ENCODE results near the gene ARHGAP27.
"Not testable (repeated sequence)": the region's sequence is repeated elsewhere in the genome, so short reads cannot be mapped to it uniquely, and the experiment has no call there.

ARHGAP27 gene

DNA sequence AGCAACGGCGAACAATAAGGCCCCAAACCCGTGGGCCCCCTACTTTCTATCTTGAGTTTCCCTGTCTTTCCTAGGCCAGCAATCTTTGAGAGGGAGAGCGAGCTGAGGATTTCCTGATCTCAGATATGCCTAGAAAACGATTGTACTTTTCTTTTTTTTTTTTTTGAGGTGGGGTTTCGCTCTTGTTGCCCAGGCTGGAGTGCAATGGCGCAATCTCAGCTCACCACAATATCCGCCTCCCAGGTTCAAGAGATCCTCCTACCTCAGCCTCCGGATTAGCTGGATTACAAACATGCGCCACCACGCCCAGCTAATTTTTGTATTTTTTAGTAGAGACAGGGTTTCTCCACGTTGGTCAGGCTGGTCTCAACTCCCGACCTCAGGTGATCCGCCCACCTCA, 15.0 kb upstream of the ARHGAP27 start:
- in situ Hi-C loops (cut with HindIII; ENCODE audit: low sequenced_read_pairs), result not testable (repeated sequence)

DNA sequence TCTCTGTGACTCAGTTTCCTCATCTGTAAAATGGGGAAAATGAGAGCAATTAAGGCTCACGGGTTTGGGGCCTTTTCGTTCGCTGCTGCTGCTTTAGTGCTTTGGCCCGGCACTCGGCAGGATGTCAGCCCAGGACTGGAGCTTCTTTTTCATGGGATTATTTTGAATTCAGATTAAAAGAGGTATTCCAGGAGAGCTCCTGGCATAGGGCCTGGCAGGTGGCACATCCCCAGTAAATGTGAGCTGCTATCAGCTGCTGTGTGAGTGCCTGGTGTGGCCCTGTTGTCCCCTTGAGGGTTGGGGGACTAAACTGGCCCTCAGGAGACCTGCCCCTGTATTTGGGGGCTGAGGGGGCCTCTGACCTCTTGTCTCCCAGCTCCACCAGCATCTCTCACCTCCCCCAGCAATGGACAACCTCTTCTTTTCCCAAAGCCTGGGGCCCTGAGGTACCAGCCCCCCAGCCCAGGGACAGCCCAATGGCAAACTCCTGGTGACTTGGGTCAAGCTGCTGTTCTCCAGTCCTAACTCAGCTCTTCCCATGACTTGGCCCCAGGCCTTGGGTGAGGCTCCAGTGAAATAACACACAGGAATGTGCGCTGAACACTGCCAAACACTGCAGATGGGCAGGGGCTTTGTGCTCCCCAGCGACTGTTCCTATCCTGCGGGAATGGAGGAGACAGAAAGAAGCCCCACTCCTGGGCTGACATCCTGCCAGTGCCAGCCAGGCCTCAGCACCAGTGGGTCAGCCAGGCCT, 14.4 kb upstream of the ARHGAP27 start:
- in situ Hi-C loops (cut with HindIII; ENCODE audit: low sequenced_read_pairs), result not testable (repeated sequence)

DNA sequence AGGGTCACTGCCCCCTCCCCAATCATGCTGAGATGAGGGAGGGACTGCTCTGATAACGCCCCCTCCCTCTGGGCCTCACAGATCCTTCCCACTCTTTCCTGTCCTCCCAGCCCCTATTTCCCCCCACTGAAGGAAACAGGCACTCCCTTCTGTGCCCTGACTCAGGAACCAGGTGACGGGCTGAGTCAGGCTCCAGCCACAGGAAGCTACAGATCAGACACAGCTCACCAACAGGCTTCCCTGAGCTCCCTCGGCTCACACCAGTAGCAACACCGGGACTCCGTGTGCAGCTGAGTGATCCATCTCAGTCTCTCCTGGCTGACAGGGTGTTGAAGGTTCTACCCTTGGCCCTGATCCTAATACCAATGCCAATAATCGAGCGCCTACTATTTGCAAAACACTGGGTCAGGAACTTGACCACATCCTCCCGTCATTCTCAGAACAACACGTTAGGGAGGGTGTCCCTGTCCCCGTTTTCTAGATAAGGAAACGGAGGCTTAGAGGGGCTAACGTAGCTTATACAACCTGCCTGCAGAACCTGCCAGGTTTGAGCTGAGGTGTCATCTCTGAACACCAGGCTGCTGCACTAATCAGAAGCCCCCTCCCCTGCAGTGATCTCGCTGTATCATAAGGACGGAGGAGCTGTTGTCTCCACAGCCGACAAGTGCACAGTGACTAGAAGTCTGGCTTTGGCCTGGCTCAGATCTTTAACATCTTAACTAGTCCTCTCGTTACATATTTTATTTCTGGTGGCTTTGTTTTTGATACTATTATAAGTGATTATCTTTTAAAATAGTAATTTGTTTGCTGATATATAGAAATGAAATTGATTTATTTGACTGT, 13.5 kb upstream of the ARHGAP27 start:
- in situ Hi-C loops (cut with HindIII; ENCODE audit: low sequenced_read_pairs), result not testable (repeated sequence)

DNA sequence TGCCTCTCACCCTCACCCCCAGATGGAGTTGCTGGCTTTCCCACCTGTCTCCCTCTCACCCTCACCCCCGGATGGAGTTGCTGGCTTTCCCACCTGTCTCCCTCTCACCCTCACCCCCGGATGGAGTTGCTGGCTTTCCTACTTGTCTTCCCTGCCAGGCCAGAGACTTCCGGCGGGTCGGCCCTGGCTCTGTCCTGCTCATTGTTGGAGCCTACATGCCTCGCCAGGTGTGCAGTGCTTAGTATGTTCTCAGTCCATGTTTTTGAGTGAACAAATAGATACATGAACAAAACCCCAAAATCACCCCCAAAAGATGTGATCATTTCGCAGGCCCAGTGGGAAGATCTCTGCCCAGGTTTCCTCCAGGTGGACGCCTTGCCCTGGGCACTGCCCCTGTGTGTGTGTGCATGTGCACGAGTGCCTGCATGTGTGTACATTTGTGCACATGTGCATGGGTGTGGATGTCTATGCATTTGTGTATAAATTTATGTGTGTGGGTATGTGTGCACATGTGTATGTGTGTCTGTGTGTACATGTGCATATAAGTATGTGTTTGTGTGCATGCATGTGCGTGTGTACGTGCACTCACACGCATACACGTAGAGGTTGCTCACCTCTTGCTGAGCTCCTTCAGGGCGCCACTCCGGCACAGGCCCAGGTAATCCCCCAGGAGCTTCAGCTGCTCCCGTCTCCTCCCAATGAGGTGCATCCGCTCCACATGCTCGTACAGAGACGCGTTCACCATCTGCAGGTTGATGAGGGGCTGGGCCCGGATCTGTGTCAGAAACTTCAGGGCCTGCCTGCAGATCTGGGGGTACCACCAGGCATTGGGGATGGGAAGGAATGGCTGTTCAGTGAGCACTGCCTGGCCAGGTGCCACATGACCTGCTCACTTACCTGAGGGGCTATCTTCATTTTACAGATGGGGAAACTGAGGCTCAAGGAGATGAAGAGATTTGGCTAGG, 12.5 kb upstream of the ARHGAP27 start:
- in situ Hi-C loops (cut with HindIII; ENCODE audit: low sequenced_read_pairs), result not testable (repeated sequence)

DNA sequence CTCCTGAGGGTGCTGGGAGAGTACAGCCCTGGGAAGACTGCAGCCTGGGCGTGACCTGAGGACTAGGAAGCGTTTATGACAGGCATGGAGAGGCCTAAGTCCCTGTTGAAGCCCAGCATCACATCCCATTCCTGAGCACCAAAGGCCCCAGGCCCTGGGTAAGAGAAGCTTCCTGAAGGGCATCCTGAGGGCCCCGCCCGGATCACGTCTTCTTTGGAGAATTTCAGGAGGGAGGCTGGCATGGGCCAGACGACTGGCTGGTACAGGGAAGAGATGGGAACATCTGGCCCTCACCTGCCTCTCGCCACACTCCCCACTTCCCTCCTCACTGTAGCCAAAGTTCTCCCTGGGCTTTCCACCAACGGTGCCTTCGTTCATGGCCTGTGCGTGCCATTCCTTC, 11.6 kb upstream of the ARHGAP27 start:
- in situ Hi-C loops (cut with HindIII; ENCODE audit: low sequenced_read_pairs), result not testable (repeated sequence)

DNA sequence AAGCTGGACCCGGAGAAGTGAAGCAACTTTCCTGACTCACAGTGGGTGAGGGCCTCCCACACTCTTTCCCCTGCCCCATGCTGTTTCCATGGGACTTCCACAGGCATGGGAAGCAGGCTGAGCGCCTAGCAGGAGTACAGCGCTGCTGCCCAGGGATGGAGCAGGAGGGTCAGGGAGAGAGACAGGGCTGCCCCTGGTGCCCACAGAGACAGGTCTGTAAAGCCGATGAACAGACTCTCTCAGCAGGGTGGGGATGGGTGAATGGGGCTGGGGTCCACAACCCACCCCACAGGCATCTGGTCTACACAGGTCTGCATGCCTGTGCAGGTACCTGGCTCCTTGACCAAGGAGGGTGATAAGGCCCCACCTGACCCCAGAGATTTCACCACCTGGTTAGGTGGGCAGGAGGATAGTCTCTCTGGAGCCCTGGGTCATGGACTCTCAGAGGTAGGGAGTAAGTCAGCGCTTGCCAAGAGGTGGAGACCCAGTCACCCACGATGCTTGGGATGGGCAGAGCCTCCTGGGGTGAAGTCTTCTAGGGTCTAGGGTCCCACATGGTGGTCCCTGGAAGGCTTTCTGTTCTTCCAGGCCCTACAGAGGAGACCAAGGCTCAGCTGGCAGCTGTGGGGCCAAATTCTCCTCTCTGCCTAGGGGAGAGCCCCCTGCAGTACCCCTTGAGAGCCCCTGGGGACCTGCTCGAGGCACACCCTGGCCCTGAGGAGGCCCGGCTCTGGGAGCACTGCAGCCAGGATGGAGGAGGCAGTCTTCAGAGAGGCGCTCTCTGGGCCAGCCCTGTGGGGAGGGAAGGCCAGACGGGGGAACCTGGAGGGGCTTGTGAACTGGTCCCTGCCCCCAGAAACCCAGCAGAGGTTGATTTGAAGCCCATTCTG, 10.9 kb upstream of the ARHGAP27 start:
- in situ Hi-C loops (cut with HindIII; ENCODE audit: low sequenced_read_pairs), result not testable (repeated sequence)

DNA sequence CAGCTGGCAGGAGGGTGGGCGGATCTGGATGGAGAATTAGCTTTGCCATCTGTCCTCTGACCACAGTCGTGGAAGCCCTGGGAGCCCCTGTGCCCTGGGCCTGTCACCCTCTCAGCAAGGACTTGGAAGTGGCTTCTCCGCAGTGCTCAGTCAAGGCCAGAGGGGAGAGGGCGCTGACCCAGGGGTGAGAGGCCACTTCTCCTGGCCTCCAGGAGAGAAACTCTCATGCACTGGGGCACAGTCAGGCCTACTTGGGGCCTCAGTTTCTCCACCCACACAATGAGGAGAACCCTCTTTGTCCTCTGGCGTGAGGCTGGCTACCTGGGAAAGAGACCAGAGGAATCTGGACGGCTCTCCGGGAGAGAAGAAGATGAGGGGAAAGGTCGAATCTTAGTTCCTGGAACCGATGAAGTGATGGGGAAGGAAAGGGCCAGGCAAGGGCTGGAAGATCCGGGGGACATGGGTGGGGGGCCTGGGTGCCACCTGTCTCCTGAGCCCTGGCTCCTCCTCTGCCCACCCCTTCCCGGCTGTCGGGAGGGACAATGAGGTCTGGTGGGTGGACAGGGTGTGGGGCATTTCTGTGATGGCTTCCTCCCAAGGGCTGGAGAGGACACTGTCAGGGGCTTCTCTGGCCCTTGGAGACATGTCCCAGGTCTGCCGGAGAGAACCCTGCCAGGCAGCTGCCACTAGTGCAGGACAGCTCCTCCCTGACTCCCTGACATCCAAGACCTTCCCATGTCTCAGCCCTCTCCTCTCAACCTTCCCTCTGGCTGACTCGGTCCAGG, 9.0 kb upstream of the ARHGAP27 start:
- in situ Hi-C loops (cut with HindIII; ENCODE audit: low sequenced_read_pairs), result no loop called here

DNA sequence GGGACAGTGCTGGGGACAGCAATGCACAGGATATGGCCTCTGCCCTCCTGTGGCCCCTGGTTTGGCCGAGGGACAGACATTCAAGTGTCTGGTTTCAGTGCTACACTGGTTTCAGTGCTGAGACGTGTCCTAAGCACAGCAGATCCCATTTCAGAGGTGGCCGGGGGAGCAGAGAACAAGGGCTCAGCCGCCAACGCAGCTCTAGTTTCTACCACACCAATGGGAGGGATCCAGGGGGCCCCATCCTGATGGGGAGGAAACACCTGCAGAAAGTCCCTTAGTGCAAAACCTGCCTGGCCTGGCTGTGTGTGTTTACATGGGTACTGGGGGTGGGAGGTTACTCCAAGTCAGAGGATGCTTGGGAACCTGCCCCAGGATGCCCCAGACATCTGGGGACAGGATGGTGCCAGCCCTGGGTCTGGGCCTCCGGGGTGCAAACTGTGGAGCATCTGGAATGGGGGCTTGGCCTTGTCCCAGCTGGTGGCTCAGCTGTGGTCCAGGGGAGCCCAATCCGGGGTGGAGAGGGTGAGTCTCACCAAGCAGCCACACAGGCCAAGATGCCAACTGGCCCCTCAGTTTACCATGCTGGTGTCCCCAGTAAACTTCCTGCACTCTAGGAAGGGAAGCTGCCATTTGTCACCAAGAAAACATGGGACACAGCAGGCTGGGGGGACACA, 8.3 kb upstream of the ARHGAP27 start:
- in situ Hi-C loops (cut with HindIII; ENCODE audit: low sequenced_read_pairs), result not testable (repeated sequence)

DNA sequence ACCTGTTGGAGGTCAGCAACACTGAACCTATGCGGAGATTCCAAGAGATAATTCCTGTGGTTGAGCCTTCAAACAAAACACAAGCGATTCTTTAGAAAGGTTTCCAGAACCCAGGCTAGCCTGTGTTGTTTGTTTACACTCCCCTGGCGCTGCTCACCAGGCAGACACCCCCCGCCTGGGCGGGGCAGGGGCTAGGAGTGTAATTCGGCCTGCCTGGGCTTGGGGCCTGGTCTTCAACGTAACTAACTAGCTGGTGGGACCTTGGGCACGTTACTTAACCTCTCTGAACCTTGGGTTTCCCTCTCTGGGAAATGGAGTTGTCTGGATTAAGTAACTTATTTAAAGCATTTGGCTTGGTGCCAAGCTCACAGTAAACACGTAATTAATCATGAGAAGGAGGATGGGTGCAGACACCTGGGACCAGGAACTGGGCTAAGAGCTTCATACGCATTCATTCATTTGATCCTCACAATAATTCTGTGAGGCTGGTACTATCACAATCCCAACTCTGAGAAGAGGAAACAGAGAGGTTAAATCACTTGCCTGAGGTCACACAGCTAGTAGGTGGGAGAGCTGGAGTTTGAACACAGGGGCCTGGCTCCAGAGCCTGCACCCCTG, 7.6 kb upstream of the ARHGAP27 start:
- in situ Hi-C loops (cut with HindIII; ENCODE audit: low sequenced_read_pairs), result no loop called here

DNA sequence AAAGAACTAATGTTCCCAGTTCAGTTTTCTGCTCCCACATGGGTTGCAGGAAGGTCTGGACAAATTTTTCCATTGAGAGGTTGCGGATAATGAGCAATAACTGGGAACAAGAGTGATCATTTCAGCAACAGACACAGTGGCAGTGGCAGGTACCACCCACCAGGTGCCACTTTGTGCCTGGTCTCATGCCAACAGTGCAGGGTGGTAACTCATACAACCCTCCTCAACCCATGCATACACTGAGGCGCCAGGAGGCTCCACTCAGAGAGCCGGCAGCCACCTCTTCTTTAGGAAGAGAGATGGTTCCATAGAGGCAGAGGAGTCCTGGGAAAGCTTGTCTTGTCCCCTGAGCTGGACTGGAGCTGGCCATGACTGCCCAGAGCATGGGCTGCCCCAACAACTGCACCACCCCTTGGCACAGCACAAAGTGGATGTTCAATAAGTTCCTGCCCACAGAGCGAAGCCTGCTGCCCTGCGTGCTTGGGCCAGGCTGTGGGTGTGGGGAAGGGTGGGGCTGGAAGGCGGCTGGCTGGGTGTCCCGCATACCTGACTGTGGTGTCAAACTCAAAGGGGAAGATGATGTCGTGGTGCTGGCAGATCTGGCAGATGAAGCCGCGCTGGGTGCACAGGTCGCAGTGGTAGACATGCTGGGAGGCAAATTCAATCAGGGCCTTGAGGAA, 6.4 kb upstream of the ARHGAP27 start:
- in situ Hi-C loops (cut with HindIII; ENCODE audit: low sequenced_read_pairs), result no loop called here

DNA sequence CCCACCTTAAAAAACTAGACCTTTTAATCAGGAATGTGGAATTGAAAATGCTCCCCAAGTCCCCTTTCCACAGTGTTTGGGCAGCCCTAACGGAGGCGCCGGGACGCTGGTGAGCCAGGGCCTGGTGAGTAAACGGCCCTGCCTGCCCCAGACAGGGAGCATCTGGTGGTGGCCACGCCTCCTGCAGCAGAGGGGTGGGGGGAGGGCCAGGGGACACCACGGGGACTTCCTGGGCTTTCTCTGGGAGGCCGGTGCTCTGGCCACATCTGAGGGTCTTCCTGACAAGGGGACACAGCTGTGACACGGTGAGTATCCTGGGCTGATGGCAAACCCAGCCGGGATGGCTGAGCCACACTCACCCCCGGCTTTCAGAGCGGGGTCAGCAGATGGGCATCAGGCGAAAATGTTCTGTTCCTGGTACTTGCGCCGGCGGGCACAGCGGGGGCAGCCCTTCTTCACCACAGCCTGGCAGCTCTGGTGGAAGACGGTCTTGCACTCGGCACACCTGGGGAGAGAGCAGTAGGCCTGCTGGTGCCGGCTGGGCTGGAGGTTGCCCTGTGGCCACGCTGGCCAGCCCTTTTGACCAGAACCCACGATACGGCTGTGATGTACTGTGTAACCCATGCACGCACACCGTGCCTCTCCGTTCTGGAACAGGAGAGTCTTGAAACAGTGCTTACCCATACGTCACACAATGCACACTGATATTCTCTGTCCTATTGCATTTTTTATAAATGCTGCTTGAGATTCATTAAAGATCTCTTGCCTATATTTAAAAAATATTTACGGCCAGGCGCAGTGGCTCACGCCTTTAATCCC, 5.0 kb upstream of the ARHGAP27 start:
- in situ Hi-C loops (cut with HindIII; ENCODE audit: low sequenced_read_pairs), result no loop called here

DNA sequence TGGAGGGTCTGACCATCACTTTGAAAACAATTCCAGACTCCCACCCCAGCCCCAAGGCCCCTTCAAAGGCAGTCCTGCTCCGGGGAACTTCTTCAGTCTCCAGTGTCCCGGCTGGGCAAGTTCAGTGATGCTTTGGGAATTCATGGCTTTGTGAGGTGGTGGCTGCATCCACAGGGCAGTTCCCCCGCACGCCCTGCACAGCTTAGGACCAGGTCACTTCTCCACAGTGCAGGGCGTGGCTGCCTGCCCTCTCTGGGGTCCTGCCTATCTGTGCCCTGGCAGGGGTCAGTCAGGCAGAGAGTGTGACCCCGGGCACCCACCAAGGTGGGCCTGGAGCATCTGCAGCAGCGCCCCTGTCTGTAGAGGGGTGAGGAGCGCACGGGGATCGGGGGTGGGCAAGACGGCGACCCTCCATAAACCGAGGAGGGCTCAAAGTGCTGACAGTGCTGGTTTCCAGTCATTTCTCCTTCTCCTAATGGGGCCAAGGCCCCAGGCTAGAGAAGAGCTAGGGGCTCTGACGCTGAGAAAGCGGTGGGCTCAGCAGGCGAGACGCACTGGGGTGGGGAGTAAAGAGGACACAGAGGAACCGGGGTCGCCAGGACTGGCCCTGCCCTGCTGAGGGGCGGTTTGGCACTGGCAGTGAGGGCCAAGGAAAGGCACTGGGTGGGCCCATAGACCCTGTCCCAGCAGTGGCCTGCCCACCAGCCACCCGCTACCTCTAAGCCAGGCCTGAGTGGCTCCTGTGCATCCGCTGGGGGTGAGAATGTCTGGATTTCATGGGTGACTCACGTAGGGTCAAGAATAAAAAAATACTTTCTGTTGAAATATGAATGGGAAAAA, 4.2 kb upstream of the ARHGAP27 start:
- in situ Hi-C loops (cut with HindIII; ENCODE audit: low sequenced_read_pairs), result no loop called here

DNA sequence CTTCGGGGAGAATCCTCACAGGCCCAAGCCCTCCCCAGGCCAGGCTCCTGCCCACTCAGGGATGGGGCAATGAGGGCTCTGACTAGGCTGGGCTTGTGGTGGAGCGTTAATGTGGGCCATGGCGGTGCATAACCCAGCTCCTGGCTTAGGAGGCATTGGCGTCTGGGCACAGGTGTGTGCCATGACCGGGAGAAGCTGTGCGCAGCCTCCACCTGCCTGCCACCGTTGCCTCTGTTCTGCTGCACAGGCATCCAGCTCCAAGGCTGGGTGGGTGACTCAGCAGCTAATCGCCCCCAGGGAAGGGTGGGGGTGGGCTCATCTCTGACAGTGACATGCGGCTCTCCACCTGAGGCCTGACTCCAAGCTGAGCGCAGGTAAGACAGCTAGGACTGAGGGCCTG, 3.5 kb upstream of the ARHGAP27 start:
- in situ Hi-C loops (cut with HindIII; ENCODE audit: low sequenced_read_pairs), result no loop called here

DNA sequence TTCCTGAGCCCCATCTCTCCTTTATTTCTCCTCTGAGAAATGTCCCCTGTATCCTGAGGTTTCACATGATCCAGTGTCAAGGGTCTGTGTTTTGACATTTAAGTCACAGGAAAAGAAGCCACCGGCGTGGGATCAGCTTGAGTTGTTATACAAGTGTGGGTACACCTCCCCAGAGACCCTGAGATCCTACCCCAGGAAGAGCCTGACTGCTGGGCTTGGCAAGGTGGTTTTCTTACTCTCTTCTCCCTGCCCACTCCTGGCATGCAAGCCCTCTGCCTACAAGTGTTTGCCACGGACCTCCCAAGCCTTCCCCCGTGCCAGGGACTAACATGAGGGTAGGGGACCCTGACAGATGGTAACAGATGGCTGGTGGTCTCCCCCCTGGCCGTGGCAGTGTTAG, 2.8 kb upstream of the ARHGAP27 start:
- in situ Hi-C loops (cut with HindIII; ENCODE audit: low sequenced_read_pairs), result no loop called here

DNA sequence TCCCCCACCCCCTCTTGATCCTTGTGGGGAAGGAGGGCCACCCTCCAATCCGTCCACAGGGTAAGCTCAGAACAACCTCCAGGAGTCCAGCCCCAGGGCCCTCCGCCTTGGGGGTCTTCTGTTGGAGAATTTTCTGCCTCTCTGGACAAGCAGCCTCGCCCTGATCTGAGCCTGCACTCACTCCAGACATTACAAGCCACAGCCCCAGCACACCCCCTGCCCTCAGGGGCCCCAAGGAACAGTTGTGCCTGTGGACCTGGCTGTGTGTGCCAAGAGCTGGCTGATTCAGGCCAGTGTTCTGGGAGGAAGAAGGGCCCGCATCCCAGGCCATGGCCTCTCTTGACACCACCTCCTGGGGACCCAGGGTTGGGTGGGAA, 477 bp upstream of the ARHGAP27 start:
- in situ Hi-C loops (cut with HindIII; ENCODE audit: low sequenced_read_pairs), result no loop called here

Data from DLD1 (cell line).